RWPE2 (cell line): ENCODE results near the gene PIGP.
A peak's percentile ranks its signal among the peaks of the same experiment; 100 is the strongest.

ENCODE experiments used
- ATAC-seq: fragments of 200-7000 bp; cut with Tn5 transposase; 3 replicates; pipeline ENCODE4 v1.9.1; 2021; ENCODE audit warnings: low read depth
- DNase-seq: peaks from one replicate; pipeline ENCODE4 v3.0.0-alpha.2; 2020; ENCODE audit warnings: low spot score
- H3K27ac ChIP-seq: fragments of 450-650 bp; 2 replicates; pipeline ENCODE4 v1.5.1; 2017; ENCODE audit warnings: mild to moderate bottlenecking; ENCODE audit not compliant: poor library complexity, severe bottlenecking
- H3K27me3 ChIP-seq: fragments of 250-450 bp; sonication (Bioruptor Pico); 2 replicates; pipeline ENCODE4 v1.5.1; 2021; ENCODE audit warnings: mild to moderate bottlenecking, moderate library complexity; ENCODE audit not compliant: insufficient read depth, poor library complexity, severe bottlenecking
- H3K36me3 ChIP-seq: fragments of 250-450 bp; sonication (Bioruptor Pico); 2 replicates; pipeline ENCODE4 v1.5.1; 2020; ENCODE audit warnings: low read depth, mild to moderate bottlenecking, moderate library complexity
- H3K4me1 ChIP-seq: fragments of 250-450 bp; sonication (Bioruptor Pico); 2 replicates; pipeline ENCODE4 v1.5.1; 2021; ENCODE audit warnings: mild to moderate bottlenecking, moderate library complexity; ENCODE audit not compliant: insufficient read depth, poor library complexity, severe bottlenecking
- H3K4me3 ChIP-seq: fragments of 250-450 bp; sonication (Bioruptor Pico); 2 replicates; pipeline ENCODE4 v1.5.1; 2021; ENCODE audit warnings: mild to moderate bottlenecking, moderate library complexity; ENCODE audit not compliant: severe bottlenecking
- H3K9me3 ChIP-seq: fragments of 250-450 bp; sonication (Bioruptor Pico); 2 replicates; pipeline ENCODE4 v1.5.1; 2021; ENCODE audit warnings: mild to moderate bottlenecking, moderate library complexity; ENCODE audit not compliant: severe bottlenecking
- CTCF ChIP-seq: fragments of 450-650 bp; IDR thresholded peaks from one replicate; pipeline ENCODE4 v1.5.1; 2017; ENCODE audit warnings: mild to moderate bottlenecking, moderate library complexity; ENCODE audit not compliant: poor library complexity, severe bottlenecking

Gene PIGP

GRCh38 chr21:37095821-37096220 is 22.9 kb upstream of the PIGP start:
- no peaks in the 10 kb centered on the region for H3K27me3 ChIP-seq
- peaks cover 65% of the 10 kb centered on the region for H3K36me3 ChIP-seq
- no peak overlapping the region for H3K27ac ChIP-seq
- H3K4me1 ChIP-seq: no peaks in the 10 kb centered on the region
- H3K9me3 ChIP-seq: no peaks in the 10 kb centered on the region
- no peak for TF ChIP-seq CTCF
- no peak overlapping the region for H3K4me3 ChIP-seq
- DNase-seq (no peak), ATAC-seq (no peak)

- DNase-seq (no peak), ATAC-seq (no peak)
- H3K4me3 ChIP-seq: no peak overlapping the region
- H3K9me3 ChIP-seq: no peaks in the 10 kb centered on the region
- no peak for TF ChIP-seq CTCF
- peaks cover 74% of the 10 kb centered on the region for H3K36me3 ChIP-seq
- H3K4me1 ChIP-seq: no peaks in the 10 kb centered on the region
- H3K27ac ChIP-seq: no peak overlapping the region
- no peaks in the 10 kb centered on the region for H3K27me3 ChIP-seq
Measured at GRCh38 chr21:37093977-37094376, 21.1 kb upstream of the PIGP start.

GRCh38 chr21:37088186-37088735 is 15.4 kb upstream of the PIGP start:
- DNase-seq: no peak

GRCh38 chr21:37087188-37087587 is 14.3 kb upstream of the PIGP start:
- H3K27me3 ChIP-seq: no peaks in the 10 kb centered on the region
- TF ChIP-seq CTCF: peak; percentile 74
- peak; percentile 63; the same call in 2 of the 3 replicates for ATAC-seq
- DNase-seq: no peak
- H3K4me1 ChIP-seq: no peaks in the 10 kb centered on the region
- H3K4me3 ChIP-seq: no peak overlapping the region
- no peaks in the 10 kb centered on the region for H3K9me3 ChIP-seq
- H3K27ac ChIP-seq: no peak overlapping the region
- H3K36me3 ChIP-seq: peaks cover 44% of the 10 kb centered on the region

More at GRCh38 chr21:37088186-37088735, 15.4 kb upstream of the PIGP start:
- no peaks in the 10 kb centered on the region for H3K9me3 ChIP-seq
- no peak for ATAC-seq
- no peaks in the 10 kb centered on the region for H3K27me3 ChIP-seq
- no peak for TF ChIP-seq CTCF
- peaks cover 48% of the 10 kb centered on the region for H3K36me3 ChIP-seq
- no peak overlapping the region for H3K27ac ChIP-seq
- H3K4me3 ChIP-seq: no peak overlapping the region
- H3K4me1 ChIP-seq: no peaks in the 10 kb centered on the region

GRCh38 chr21:37085726-37086125 is 12.9 kb upstream of the PIGP start:
- Histone ChIP-seq H3K4me3 (no peak overlapping the region), H3K36me3 (peaks cover 29% of the 10 kb centered on the region), H3K27ac (no peak overlapping the region), H3K27me3 (no peaks in the 10 kb centered on the region), H3K9me3 (no peaks in the 10 kb centered on the region), H3K4me1 (no peaks in the 10 kb centered on the region)
- ATAC-seq (no peak), DNase-seq (no peak)
- no peak for TF ChIP-seq CTCF
